ENCODE data around the gene MAP3K14.

MAP3K14 gene

DNA sequence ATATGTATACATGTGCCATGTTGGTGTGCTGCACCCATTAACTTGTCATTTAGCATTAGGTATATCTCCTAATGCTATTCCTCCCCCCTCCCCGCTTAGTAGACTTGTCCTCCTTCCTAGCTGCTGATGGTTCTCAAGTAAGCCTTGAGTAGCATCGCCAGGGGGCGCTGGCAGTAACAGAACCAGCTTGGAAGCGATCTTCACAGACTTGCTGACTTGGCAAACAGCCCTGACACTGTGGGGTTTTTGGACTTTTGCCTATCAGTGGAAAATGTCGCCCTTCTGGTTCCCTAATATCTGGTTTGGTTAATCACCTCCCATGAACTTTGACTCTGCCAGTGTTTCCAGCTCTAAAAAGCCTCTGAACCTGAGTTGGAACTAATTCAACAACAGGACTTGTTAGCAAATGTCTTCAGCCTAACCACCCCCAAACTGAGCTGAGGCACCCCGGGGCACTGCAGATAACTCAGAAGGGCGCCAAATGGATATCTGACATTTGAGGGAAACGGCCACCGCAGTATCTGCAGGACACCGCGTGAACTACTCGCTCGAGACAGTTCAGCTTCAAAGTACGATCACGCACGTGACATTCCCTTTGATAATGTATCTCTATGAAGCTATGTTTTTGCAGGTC lies 39.5 kb downstream of the MAP3K14 start:
- peak; percentile 89 to 93 for ATAC-seq

DNA sequence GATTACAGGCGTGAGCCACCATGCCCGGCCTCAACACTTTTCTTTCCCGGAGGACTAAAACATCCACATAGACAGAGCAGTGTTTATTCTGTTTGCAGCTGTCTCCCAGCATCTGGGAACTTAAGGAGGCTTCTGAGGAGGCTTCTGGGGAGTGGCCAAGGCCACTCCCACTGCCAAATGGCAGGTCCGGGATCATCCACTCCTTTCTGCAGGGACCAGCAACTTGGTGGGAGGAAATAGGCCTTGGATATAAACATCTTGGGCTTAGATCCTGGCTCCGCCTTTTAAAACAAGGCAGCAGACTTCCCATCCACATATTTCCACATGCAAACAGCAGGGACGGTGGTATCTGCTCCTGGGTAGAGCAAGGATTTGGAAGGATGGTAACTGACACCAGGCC lies 40.8 kb downstream of the MAP3K14 start:
- ATAC-seq, result no peak

DNA sequence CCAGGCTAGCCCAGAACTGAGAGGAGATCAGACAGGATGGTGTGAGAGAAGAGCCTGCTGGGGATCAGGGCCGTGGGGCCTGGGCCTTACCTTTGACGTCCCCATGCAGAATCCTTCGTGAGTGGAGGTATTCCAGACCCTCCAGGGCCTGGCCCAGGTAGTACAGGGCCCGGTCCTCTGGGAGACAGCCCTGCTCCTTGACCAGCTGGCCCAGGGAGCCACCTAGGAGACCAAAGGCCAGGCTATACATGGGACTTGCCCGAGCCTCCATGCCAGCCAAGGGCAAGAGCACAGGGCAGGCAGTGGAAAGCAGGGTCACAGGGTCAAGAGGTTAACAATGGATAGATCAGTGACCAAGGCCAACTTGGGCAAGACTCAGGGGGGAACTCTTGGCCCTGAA lies 42.8 kb downstream of the MAP3K14 start:
- ATAC-seq, result no peak

DNA sequence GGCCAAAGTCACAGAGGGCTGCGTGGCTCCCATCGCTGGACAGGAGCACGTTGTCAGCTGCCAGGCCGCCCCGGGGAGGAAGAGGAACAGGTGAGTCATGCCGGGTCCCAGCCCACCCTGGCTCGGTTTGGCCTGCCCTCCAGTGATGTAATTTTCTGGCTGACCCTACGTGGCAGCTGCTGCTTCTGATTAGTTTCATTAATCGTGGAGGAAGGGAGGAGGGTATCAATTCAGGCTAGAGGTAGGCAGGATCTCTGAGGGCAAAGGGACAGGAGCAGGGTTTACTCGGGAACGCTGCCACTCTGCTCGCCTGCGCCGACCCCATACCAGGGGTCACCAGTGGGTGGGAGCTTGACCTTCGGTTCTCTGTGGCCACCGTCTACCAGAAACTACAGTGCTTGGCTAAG lies 43.3 kb downstream of the MAP3K14 start:
- ATAC-seq, result no peak

DNA sequence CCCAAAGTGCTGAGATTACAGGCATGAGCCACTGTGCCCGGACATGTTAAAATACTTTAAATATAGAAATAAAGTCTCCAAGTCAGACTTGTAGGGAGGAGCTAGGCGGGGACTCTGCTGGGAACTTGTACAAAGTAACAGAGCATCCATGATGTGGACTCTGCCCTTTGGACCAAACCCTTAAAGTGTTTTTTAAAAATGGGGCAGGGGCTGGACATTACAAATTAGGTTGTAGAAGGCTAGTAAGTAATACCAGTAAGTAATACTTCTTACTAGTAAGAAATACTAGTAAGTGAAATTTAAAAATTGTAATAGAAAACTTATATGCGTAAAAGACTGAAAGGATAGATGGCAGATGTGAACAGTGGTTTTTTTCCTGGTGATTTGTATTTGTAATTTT lies 45.2 kb downstream of the MAP3K14 start:
- ATAC-seq, result no peak

DNA sequence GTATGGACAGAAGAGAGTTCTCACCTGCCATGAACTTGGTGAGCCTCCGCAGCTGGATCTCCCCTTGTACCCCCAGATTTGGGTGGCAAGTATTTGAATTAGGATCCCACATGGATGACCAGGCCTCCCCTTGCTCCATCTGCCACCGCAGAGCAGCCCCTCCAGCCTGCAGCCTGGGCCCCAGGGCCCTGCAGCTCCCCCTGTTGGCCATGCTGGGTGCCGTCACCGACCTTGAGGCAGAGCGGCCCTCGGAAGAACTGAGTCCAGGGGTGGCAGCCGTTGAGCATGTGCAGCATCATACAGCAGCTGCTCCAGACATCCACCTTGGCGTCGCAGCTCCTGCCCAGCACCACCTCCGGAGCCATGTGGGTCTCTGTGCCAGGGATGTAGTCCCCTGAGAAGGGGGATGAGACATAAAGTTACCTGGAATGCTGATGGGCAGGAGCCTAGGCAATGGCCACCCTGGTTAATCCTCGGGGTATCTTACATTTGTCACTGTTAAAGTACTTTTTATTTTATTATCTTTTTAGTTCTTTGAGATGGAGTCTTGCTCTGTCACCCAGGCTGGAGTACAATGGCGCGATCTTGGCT lies 45.9 kb downstream of the MAP3K14 start:
- peak; percentile 70 to 71 for ATAC-seq

DNA sequence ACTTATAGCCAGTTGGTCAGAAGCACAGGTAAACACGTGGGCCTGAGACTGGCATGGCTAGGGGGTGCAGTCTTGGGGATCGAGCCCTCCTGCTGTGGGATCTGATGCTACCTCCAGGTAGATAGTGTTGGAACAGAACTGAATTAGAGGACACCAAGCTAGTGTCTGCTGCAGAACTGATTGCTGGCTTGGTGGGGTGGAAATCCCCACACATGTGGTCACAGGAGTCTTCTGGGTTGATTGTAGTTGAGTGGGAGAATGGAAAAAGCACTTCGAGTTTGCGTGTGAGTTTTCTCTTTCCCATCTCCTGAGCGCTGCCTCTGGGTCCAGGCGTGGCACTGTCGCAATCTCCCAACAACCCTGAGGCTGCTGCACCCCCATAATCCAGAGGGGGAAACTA lies 46.9 kb downstream of the MAP3K14 start:
- peak; percentile 47 to 48 for ATAC-seq

DNA sequence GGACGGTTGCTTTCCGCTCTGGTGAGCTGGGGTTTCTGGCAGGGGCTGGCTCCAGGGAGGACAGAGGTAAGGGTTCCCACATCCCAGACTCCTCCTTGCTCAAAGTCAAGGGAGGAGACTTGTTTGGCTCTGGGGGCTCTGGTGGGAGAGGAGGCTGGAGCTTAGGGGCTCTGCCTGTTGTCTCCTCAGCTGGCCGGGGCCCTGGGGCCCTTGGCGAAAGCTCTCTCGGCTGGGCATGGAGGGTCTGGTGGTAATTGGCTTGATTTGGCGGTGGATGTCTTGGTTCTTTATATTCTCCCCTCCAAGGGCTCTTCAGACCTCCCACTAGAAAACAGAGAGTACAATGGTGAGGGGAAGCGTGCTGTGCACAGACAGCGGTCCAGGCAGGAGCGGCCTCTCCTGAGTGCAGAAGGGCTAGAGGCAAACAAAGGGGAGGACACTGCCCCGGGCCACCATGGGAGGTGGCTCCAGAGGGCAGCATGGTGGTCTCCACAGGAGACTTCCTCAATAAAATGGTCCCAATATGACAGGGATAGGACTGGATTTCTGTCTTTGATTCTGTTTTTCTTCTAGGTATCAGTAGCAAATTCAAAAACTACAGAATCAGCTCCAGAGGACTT lies 49.3 kb downstream of the MAP3K14 start:
- ATAC-seq, result no peak

DNA sequence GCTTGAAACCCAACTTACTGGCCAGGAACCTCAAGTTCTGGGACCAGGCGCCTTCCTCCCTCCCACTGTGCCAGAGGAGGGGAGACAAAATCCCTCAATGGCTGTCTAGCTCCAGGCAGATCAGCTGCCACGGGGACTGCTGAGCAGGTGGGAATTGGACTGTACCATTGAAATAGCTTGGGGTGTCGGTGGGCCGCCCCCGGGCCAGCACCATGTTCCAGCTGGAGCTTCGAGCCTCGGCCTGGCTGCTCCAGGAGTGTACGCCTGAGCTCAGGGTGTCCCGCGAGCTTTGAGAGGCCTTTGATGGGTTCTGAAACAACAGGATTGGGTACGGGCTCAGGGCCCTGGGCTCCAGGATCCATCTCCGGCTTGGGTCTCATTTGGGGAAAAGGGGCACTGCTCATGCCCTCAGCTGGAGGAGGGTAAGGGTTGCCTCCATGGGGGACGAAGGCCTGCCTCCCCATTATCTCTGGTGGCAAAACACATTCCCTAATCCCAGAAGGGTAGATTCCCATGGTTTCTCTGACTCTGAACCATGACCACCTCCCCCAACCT lies 50.4 kb downstream of the MAP3K14 start:
- no peak for ATAC-seq

DNA sequence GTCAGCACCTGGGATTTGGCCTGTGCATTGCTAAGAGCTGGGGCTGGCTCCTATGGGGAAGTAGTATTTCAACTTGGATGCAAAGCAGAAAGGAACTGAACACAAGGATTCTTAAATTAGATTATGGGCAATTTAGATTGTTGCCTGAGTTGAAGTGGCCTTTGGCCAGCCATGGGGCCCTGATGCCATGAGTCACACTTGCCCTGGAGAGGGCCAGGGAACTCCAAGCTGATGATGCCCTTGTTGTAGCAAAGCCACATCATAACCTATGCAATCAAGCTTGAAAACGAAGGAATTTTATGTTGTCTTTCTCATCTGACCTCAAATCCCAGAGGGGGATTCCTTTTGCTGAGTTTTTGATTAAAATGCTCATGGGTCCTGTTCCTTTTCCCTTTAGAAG lies 51.0 kb downstream of the MAP3K14 start:
- ATAC-seq, result no peak

DNA sequence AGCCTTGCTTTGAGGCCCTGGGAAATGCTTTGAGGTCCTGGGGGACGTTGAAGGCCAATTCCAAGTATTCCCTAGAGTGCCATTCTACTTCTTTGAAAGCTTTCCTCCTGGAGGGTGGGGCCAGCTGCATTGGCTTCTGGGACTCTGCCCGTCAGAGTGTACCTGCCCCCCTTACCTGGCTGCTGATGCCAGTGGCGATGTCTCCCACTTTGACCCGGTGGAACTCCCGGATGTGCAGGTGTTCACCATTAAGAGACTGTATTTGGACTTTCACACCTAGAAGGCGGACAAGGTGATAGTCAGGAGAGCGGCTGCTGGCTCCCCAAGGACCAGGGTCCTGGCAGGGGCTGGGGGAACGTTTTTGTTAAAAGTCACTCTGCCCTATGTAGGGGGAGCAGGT lies 51.8 kb downstream of the MAP3K14 start:
- no peak for ATAC-seq

DNA sequence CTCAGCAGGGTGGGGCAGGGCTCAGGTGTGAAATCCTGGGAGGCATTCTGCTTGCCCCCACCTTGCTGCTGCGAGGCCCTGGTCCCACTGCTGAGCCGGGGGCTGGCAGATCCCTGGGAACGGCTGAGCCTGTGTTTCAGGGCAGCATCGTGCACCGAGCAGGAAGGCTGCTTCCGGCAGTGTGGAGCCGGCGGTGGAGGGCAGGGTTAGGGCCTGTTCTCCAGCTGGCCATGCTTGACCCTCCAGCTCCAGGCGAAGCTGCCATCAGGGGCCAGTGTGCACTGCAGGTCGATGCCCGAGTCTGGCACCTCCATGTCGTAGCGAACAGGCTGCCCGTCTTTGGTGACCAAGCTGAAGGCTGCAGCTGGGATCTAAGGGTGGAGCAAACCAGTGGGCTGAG lies 52.4 kb downstream of the MAP3K14 start:
- no peak for ATAC-seq

DNA sequence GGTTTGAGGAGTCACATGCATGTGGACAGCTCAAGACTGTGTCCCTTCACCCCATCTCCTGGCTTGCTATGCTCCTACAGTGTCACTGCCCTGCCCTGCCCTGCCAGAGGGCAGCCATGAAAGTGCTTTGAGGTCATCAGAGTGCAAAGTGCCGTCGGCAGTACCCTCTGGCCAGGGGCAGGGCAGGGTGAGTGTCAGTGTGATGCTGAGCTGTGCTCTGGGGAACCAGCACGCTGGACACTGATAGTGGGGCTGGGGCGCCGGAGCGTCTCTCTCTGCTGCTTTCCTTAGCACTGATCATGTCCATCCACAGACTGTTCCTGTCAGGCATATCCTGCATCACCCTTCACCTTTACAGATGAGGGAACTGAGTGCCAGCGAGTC lies 53.4 kb downstream of the MAP3K14 start:
- ATAC-seq, result no peak

DNA sequence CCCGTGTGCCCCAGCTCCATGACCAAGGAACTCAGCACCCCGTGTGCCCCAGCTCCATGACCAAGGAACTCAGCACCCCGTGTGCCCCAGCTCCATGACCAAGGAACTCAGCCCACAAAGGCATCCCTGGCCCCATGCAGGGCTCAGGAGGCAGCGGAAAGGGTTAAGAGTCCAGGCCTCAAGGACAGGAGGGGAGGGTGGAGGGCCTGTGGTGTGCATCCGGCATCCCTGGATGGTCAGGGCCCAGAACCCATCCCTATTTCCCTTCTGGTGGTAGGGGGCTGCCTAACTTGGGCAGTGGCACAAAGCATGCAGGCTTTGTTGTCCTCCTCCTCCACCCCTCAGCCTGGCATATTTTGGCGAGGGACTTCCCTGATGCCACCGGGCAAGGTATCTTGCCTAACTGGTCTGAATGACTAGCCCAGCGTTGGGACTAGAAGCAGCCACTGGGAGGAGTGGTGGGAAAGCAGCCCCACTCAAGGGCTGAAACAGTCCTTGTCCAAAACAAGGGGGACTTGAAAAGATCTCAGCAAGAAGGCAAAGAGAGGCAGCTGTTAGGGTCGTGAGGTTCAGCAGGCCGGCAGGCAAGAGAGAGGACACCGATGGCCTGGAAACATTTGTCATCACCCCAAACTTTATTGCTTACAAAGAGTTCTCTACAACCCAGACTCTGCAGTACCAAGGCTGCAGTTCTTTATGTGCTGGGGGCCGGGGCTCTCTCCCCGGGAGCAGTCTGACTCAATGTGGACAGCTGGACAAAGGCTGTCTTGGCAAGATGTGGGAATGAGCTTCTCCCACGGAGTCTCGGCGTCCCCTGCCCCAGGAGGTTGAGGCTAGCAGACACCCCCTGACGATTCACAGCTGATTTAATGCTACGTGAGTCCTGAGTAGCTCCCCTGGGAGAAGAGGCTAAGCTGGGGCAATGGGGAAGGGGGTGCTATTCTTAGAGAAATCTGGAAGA lies 54.0 kb downstream of the MAP3K14 start:
- ATAC-seq, result peak in 1 of 2 donors; percentile 11

DNA sequence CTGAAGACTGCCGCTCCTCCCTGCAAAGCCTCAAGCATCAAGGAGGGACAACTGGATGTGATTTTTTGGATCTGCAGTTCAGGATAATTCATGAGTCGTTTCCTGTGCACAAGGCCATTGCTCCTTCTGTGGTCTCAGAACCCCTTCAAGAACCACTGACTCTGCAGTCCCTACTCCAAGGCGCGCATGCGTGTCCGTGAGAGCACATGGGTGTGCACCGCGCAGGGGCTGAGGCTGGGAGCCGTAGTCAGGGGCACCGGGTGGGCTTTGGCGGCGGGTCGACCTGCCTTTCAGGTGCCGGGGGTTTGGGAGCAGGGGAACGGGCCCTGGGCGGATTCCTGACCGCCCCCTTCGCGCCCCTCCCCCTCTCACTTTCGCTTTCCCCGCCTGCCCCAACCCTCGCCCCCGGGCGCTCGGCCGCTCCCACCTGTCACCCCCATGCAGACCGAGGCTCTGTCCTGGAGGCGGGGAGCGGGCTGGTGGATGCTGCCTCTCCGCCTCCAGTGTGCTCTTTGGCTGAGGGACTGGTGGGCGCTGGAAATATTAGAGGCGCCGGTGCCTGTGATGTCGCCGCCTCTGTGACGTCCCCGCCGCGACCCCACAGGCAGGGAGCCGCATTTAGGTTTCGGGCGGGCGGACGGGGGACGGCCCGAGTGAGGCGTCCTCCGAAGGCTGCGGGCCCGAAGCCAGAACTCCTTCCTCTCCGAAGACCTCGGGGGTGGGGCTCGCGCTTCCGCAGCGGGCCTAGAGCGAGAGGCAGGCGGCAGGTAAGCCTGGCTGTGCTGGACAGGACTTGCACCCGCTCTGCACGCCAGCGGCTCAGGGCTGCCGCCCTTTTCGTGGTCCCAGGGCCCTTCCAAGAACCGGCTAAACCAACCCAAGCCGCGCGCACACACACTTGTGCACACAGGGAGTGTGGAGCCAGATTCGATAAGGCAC lies 55.0 kb downstream of the MAP3K14 start, which contains the start of gene SPATA32:
TSS of gene SPATA32 (minus strand) at position 518 of the 939 bp plus-strand sequence. CDS start at position 440, 78 bp downstream.
- ATAC-seq, result peak; percentile 84 to 85

DNA sequence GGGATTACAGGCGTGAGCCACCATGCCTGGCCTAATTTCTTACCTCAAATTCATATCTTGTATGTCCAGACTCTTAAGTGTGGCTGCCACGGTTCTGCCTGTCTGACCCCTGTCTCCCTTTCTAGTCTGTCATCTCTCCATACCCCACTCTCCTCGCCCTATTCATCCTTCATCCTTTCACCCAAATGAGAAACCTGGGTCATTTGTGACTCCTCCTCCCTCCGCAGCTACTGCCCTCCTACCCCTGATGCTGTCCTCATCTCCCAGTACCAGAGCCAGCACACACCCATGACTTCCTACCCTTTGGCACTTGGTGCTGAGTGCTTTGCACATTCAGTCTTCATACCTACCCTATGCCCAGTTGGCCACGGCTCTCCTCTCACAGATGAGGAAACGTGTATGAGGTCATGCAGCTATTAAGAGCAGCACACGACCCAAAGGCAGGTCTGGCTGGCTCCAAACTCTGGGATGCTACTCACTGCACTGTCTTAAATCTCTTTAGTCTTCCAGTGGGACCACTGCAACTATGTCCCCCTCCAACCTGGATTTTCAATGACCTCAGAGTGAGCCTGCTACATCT lies 56.5 kb downstream of the MAP3K14 start:
- ATAC-seq, result no peak

DNA sequence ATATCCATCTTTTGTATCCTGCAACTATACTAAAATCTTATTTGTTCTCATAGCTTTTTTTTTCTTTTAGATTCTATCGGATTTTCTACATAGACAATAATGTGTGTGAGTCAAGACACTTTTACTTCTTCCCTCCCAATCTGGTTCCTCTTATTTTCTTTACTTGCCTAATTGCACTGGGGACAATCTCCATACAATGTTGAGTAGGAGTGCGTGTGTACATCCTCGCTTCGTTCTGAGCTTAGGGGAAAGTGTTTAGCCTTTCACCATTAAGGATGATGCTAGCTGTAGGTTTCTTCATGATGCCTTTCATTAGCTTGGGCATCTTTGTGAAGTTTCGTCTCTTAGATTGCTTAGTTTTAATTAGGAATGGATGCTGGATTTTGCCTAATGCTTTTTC lies 57.8 kb downstream of the MAP3K14 start:
- ATAC-seq, result no peak

DNA sequence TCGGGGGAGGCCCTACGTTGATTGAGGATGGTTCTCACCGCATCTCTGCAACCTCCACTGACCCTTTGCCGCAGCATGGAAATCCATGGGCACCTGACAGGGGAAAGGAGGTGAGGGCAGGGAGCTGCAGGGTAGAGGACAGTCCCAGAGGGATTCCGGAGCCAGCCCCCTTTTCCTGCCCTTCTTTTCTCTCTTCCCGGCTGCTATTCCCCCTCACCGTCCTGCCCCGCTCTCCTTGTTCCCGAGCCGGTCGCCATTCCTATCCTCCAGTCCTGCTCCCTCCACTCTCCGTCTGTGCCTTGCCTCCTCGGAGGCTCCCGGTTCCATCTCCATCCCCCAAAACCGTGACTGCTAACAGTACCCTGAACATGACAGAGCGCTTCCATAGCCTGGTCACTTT lies 59.7 kb downstream of the MAP3K14 start:
- no peak for ATAC-seq

DNA sequence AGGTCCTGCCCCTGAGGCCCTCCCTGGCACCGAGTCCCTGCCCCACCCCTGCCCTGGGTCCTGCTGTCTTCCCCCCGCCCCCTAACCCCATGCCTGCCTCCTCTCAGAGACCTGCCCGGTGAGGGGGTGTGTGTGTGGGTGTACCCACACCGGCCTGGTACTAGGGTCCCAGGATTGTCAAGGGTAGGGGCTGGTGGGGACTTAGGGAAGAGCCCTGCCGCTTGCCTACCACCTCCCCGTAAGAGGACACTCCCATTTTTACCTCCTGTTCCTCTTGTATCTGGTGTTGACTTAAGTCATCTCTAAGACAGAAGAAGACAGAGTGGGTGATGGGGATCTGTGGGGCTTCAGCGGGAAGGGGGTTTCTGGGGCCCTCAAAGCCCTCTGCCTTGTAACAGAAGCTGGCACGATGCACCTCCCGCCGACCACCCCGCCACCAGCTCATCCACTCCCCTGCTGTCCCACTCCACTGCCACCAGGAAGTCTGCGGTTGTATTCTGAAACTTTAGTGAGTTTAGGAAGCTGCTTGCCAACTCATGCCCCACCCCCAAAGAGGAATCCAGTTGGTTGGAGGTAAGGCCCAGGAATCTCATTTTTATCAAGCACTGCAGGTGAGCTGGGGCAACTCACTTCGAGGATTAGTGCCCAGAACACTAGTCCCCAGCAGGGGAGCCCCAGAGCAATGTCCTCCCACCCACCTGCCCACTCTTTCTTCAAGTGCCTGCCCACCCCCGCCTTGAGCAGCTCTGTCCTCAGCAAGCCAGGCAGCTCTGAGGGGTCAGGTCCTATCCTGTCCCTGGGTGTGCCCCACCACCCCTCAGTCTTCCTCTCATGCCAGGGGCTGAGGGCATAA lies 60.5 kb downstream of the MAP3K14 start:
- peak in 1 of 2 donors; percentile 15 for ATAC-seq

DNA sequence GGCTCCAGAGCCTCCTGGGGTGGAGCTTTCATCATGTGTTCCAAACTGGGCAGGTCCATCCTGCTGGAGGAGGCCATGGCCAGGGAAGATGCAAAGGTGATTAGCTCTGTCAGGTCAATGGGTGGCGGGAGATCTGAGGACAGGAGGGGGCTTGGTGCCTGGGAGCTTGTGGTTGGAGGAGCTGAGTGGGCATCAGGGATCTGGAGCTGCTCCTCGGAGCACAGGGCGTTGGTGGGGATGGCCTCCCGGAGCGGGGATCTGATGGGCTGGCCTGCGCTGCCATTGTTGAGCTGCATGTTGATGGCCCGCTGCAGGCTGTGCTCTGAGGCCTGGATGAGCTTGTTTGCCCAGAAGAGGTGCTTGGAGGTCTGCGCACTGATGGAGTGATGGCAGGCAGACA lies 61.5 kb downstream of the MAP3K14 start:
- ATAC-seq, result no peak

All from activated CD4-positive, CD25-positive, alpha-beta regulatory T cell treated with anti-CD3 and anti-CD28 coated beads, Interleukin-2, amount 50 U/mL, for 24 hours (primary cell).